ENCODE measurements around the gene TSPAN18. TPM values are rescaled to one million over a fixed set of nuclear protein-coding genes. Genes with fewer than 3 reads are reported as not detected.

Gene TSPAN18
- total RNA-seq, 1 experiment from 2014 or later = 21.3 TPM

DNA sequence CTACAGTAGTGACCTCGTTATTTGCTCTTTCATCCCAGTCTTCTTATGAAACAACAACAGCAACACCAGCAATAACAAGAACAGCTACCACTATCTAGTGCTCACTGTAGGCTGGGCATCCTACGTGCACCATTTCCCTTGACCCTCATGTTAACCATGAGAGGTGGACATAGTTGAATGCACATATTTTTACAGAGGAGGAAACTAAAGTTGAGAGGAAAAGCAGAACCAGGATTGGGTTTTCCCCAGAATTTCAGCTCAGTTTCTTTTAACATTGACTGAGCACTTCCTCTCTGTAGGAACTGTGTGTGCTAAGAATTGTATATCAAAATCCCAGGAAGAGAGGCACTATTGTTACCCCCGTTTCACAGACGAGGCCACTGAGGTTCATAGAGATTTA lies 39.4 kb upstream of the TSPAN18 start:
- ChIA-PET CTCF (no interaction called here), POLR2A (no interaction called here)
- Histone ChIP-seq H3K27ac (ENCODE audit: low read length) (no peak overlapping the region), H3K4me3 (ENCODE audit: low read depth in 2 of 2, low read length in 2 of 2) (no peak overlapping the region), H3K36me3 (ENCODE audit: control insufficient read depth, insufficient read depth, low read length) (no peaks in the 10 kb centered on the region), H3K27me3 (ENCODE audit: control insufficient read depth, insufficient read depth, low read length) (peaks cover 13% of the 10 kb centered on the region), H3K9me3 (ENCODE audit: control insufficient read depth, insufficient read depth, low read depth, low read length) (no peaks in the 10 kb centered on the region), H3K4me1 (ENCODE audit: control insufficient read depth, insufficient read depth, low read length) (no peaks in the 10 kb centered on the region)
- in situ Hi-C loops (cut with HindIII; ENCODE audit: low pct_unique_long_range_greater_than_20kb, low sequenced_read_pairs) = no loop called here
- intact Hi-C loops (cut with micrococcal nuclease; ENCODE audit: unreplicated experiment) = no loop called here
- TF ChIP-seq, protein P1, sequence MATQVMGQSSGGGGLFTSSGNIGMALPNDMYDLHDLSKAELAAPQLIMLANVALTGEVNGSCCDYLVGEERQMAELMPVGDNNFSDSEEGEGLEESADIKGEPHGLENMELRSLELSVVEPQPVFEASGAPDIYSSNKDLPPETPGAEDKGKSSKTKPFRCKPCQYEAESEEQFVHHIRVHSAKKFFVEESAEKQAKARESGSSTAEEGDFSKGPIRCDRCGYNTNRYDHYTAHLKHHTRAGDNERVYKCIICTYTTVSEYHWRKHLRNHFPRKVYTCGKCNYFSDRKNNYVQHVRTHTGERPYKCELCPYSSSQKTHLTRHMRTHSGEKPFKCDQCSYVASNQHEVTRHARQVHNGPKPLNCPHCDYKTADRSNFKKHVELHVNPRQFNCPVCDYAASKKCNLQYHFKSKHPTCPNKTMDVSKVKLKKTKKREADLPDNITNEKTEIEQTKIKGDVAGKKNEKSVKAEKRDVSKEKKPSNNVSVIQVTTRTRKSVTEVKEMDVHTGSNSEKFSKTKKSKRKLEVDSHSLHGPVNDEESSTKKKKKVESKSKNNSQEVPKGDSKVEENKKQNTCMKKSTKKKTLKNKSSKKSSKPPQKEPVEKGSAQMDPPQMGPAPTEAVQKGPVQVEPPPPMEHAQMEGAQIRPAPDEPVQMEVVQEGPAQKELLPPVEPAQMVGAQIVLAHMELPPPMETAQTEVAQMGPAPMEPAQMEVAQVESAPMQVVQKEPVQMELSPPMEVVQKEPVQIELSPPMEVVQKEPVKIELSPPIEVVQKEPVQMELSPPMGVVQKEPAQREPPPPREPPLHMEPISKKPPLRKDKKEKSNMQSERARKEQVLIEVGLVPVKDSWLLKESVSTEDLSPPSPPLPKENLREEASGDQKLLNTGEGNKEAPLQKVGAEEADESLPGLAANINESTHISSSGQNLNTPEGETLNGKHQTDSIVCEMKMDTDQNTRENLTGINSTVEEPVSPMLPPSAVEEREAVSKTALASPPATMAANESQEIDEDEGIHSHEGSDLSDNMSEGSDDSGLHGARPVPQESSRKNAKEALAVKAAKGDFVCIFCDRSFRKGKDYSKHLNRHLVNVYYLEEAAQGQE (IDR thresholded peaks at IDR 0.05; ENCODE audit: insufficient read depth in 1 of 2, low read depth in 2 of 2, low read length in 1 of 2) = no peak
- TF ChIP-seq SIN3A (IDR thresholded peaks at IDR 0.05; ENCODE audit: borderline replicate concordance, insufficient read depth, low read depth, low read length) (no peak), POLR2AphosphoS5 (IDR thresholded peaks at IDR 0.05; ENCODE audit: low read depth, low read length) (no peak), TCF7L2 (IDR thresholded peaks at IDR 0.05; ENCODE audit: low read depth, low read length) (no peak)
- TF ChIP-seq, protein P2, sequence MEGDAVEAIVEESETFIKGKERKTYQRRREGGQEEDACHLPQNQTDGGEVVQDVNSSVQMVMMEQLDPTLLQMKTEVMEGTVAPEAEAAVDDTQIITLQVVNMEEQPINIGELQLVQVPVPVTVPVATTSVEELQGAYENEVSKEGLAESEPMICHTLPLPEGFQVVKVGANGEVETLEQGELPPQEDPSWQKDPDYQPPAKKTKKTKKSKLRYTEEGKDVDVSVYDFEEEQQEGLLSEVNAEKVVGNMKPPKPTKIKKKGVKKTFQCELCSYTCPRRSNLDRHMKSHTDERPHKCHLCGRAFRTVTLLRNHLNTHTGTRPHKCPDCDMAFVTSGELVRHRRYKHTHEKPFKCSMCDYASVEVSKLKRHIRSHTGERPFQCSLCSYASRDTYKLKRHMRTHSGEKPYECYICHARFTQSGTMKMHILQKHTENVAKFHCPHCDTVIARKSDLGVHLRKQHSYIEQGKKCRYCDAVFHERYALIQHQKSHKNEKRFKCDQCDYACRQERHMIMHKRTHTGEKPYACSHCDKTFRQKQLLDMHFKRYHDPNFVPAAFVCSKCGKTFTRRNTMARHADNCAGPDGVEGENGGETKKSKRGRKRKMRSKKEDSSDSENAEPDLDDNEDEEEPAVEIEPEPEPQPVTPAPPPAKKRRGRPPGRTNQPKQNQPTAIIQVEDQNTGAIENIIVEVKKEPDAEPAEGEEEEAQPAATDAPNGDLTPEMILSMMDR (IDR thresholded peaks at IDR 0.05) = no peak
- no TSS peak for BruUV-seq (replicated peaks)
- no peak for DNase-seq (ENCODE audit: low read depth, low spot score)
- no peak for ATAC-seq

DNA sequence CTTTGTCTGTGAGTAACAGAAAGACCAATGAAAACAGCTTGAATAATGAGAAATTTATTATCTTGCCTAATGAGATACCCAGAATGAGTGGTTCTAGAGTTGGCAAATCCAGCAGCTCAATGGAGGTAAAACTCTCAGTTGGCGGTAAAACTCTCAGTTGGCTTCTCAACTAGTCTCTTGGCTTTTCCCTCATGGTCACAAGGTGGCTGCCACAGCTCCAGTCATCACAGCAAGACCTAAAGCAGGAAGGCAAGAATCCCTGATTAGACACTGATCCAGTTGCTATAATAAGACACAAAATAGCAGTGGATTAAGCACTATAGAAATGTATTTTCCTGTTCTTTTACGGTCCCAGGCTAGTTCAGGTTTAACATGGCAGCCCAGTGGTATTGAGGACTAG lies 37.5 kb upstream of the TSPAN18 start:
- ATAC-seq (no peak), DNase-seq (ENCODE audit: low read depth, low spot score) (no peak)
- Histone ChIP-seq H3K4me3 (ENCODE audit: low read depth in 2 of 2, low read length in 2 of 2) (no peak overlapping the region), H3K9me3 (ENCODE audit: control insufficient read depth, insufficient read depth, low read depth, low read length) (no peaks in the 10 kb centered on the region), H3K27me3 (ENCODE audit: control insufficient read depth, insufficient read depth, low read length) (peaks cover 13% of the 10 kb centered on the region), H3K27ac (ENCODE audit: low read length) (no peak overlapping the region), H3K4me1 (ENCODE audit: control insufficient read depth, insufficient read depth, low read length) (no peaks in the 10 kb centered on the region), H3K36me3 (ENCODE audit: control insufficient read depth, insufficient read depth, low read length) (no peaks in the 10 kb centered on the region)
- in situ Hi-C loops (cut with HindIII; ENCODE audit: low pct_unique_long_range_greater_than_20kb, low sequenced_read_pairs) = no loop called here
- ChIA-PET POLR2A (no interaction called here), CTCF (no interaction called here)
- BruUV-seq (replicated peaks) = no TSS peak
- TF ChIP-seq SIN3A (IDR thresholded peaks at IDR 0.05; ENCODE audit: borderline replicate concordance, insufficient read depth, low read depth, low read length) = no peak
- no peak for TF ChIP-seq TCF7L2 (IDR thresholded peaks at IDR 0.05; ENCODE audit: low read depth, low read length)
- TF ChIP-seq POLR2AphosphoS5 (IDR thresholded peaks at IDR 0.05; ENCODE audit: low read depth, low read length) = no peak
- TF ChIP-seq, protein P1 (IDR thresholded peaks at IDR 0.05; ENCODE audit: insufficient read depth in 1 of 2, low read depth in 2 of 2, low read length in 1 of 2) = no peak
- TF ChIP-seq, protein P2 (IDR thresholded peaks at IDR 0.05) = no peak
- intact Hi-C loops (cut with micrococcal nuclease; ENCODE audit: unreplicated experiment) = no loop called here

Measured in Panc1 (cell line).